Dendritic cell treated with granulocyte-macrophage colony-stimulating factor and Interleukin-4, amounts not matched to agents 40 ng/mL and 50 ng/mL, for 4 days (primary cell): ENCODE measurements around the gene SPEG.
"Not testable (repeated sequence)": the region's sequence is repeated elsewhere in the genome, so short reads cannot be mapped to it uniquely, and the experiment has no call there.

Experiments used
- H3K27ac Mint-ChIP-seq: one replicate; pipeline ENCODE4 v1.8.0; 2022; ENCODE audit warnings: mild to moderate bottlenecking, mixed read lengths
- H3K27me3 Mint-ChIP-seq: one replicate; pipeline ENCODE4 v1.8.0; 2022; ENCODE audit warnings: mild to moderate bottlenecking, mixed read lengths
- H3K36me3 Mint-ChIP-seq: one replicate; pipeline ENCODE4 v1.8.0; 2022; ENCODE audit warnings: low read depth, mixed read lengths
- H3K4me1 Mint-ChIP-seq: one replicate; pipeline ENCODE4 v1.8.0; 2022; ENCODE audit warnings: low read depth, mixed read lengths
- H3K4me3 Mint-ChIP-seq: one replicate; pipeline ENCODE4 v1.8.0; 2022; ENCODE audit warnings: mild to moderate bottlenecking, moderate library complexity, mixed read lengths
- H3K9me3 Mint-ChIP-seq: one replicate; pipeline ENCODE4 v1.8.0; 2022; ENCODE audit warnings: mixed read lengths
- intact Hi-C: fragments of 100-400 bp; cut with micrococcal nuclease; formaldehyde crosslinking; loops from one replicate; pipeline ENCODE4 v1.15.0; 2022

Gene SPEG

GRCh38 chr2:219398721-219399363 lies 35.8 kb upstream of the SPEG start:
- Mint-ChIP-seq H3K4me3 (peak overlapping the region; percentile 37), H3K9me3 (peaks cover 7% of the 10 kb centered on the region), H3K36me3 (peaks cover 19% of the 10 kb centered on the region), H3K4me1 (peaks cover 84% of the 10 kb centered on the region), H3K27ac (peak overlapping the region; percentile 99), H3K27me3 (peaks cover 5% of the 10 kb centered on the region)
- intact Hi-C loops: loop anchor here (1.0 to 5.0 kb wide), 2 partner anchors 11 to 198 kb away; partner anchors contain the start of gene STK11IP

GRCh38 chr2:219399716-219400478 lies 34.7 kb upstream of the SPEG start:
- intact Hi-C loops: loop anchor here (5.0 kb wide), 1 partner anchor 197 kb away; the partner anchor contains the start of gene STK11IP
- peak overlapping the region; percentile 99 for H3K27ac Mint-ChIP-seq
- H3K4me1 Mint-ChIP-seq: peaks cover 83% of the 10 kb centered on the region

GRCh38 chr2:219400562-219400961 lies 34.1 kb upstream of the SPEG start:
- Mint-ChIP-seq H3K36me3 (peaks cover 14% of the 10 kb centered on the region), H3K9me3 (no peaks in the 10 kb centered on the region), H3K4me3 (no peak overlapping the region), H3K4me1 (peaks cover 81% of the 10 kb centered on the region), H3K27me3 (peaks cover 13% of the 10 kb centered on the region), H3K27ac (peak overlapping the region; percentile 99)
- intact Hi-C loops: no loop called here

More at GRCh38 chr2:219399716-219400478, 34.7 kb upstream of the SPEG start:
- Mint-ChIP-seq H3K27me3 (peaks cover 11% of the 10 kb centered on the region), H3K4me3 (no peak overlapping the region), H3K9me3 (no peaks in the 10 kb centered on the region), H3K36me3 (peaks cover 14% of the 10 kb centered on the region)

GRCh38 chr2:219401606-219402005 lies 33.0 kb upstream of the SPEG start:
- H3K4me1 Mint-ChIP-seq: peaks cover 75% of the 10 kb centered on the region
- H3K9me3 Mint-ChIP-seq: no peaks in the 10 kb centered on the region
- intact Hi-C loops: loop anchor here (2.0 kb wide), 1 partner anchor 129 kb away; no protein-coding TSS in a partner anchor
- peaks cover 13% of the 10 kb centered on the region for H3K27me3 Mint-ChIP-seq
- peaks cover 14% of the 10 kb centered on the region for H3K36me3 Mint-ChIP-seq
- peak overlapping the region; percentile 61 for H3K4me3 Mint-ChIP-seq
- H3K27ac Mint-ChIP-seq: peak overlapping the region; percentile 99

GRCh38 chr2:219402665-219403515 lies 31.8 kb upstream of the SPEG start:
- H3K4me3 Mint-ChIP-seq: no peak overlapping the region
- peaks cover 16% of the 10 kb centered on the region for H3K27me3 Mint-ChIP-seq
- H3K4me1 Mint-ChIP-seq: peaks cover 72% of the 10 kb centered on the region
- H3K36me3 Mint-ChIP-seq: peaks cover 7% of the 10 kb centered on the region
- intact Hi-C loops: loop anchor here (1.0 to 2.0 kb wide), 2 partner anchors 30 to 128 kb away; no protein-coding TSS in a partner anchor
- no peaks in the 10 kb centered on the region for H3K9me3 Mint-ChIP-seq
- peak overlapping the region; percentile 99 for H3K27ac Mint-ChIP-seq

GRCh38 chr2:219403861-219404260 lies 30.8 kb upstream of the SPEG start:
- intact Hi-C loops: loop anchor here (1.0 to 2.0 kb wide), 2 partner anchors 29 to 127 kb away; no protein-coding TSS in a partner anchor
- H3K9me3 Mint-ChIP-seq: no peaks in the 10 kb centered on the region
- H3K36me3 Mint-ChIP-seq: peaks cover 7% of the 10 kb centered on the region
- peaks cover 24% of the 10 kb centered on the region for H3K27me3 Mint-ChIP-seq
- peak overlapping the region; percentile 66 for H3K27ac Mint-ChIP-seq
- peaks cover 67% of the 10 kb centered on the region for H3K4me1 Mint-ChIP-seq
- H3K4me3 Mint-ChIP-seq: no peak overlapping the region

- Mint-ChIP-seq H3K36me3 (peaks cover 7% of the 10 kb centered on the region), H3K4me3 (no peak overlapping the region), H3K9me3 (no peaks in the 10 kb centered on the region), H3K27ac (peak overlapping the region; percentile 66), H3K27me3 (peaks cover 27% of the 10 kb centered on the region), H3K4me1 (peaks cover 62% of the 10 kb centered on the region)
- intact Hi-C loops: no loop called here
Observed at GRCh38 chr2:219404291-219404910, 30.2 kb upstream of the SPEG start.

GRCh38 chr2:219404954-219405353 lies 29.7 kb upstream of the SPEG start:
- Mint-ChIP-seq H3K4me1 (peaks cover 56% of the 10 kb centered on the region), H3K27me3 (peaks cover 32% of the 10 kb centered on the region), H3K9me3 (no peaks in the 10 kb centered on the region), H3K36me3 (peaks cover 5% of the 10 kb centered on the region), H3K4me3 (no peak overlapping the region), H3K27ac (peak overlapping the region; percentile 66)
- intact Hi-C loops: no loop called here

GRCh38 chr2:219405451-219405850 lies 29.2 kb upstream of the SPEG start:
- H3K27me3 Mint-ChIP-seq: peaks cover 32% of the 10 kb centered on the region
- H3K36me3 Mint-ChIP-seq: peaks cover under 1% of the 10 kb centered on the region
- no peaks in the 10 kb centered on the region for H3K9me3 Mint-ChIP-seq
- intact Hi-C loops: no loop called here
- no peak overlapping the region for H3K4me3 Mint-ChIP-seq
- peaks cover 51% of the 10 kb centered on the region for H3K4me1 Mint-ChIP-seq
- no peak overlapping the region for H3K27ac Mint-ChIP-seq

GRCh38 chr2:219405958-219406860 lies 28.4 kb upstream of the SPEG start:
- H3K27ac Mint-ChIP-seq: no peak overlapping the region
- no peaks in the 10 kb centered on the region for H3K9me3 Mint-ChIP-seq
- H3K4me1 Mint-ChIP-seq: peaks cover 45% of the 10 kb centered on the region
- H3K36me3 Mint-ChIP-seq: no peaks in the 10 kb centered on the region
- H3K27me3 Mint-ChIP-seq: peaks cover 34% of the 10 kb centered on the region
- intact Hi-C loops: no loop called here
- H3K4me3 Mint-ChIP-seq: no peak overlapping the region

- H3K4me1 Mint-ChIP-seq: peaks cover 39% of the 10 kb centered on the region
- H3K4me3 Mint-ChIP-seq: no peak overlapping the region
- H3K27ac Mint-ChIP-seq: no peak overlapping the region
Observed at GRCh38 chr2:219406861-219407230, 27.8 kb upstream of the SPEG start.

GRCh38 chr2:219407343-219407742 lies 27.3 kb upstream of the SPEG start:
- H3K4me3 Mint-ChIP-seq, H3K36me3 Mint-ChIP-seq, intact Hi-C loops, H3K27ac Mint-ChIP-seq, H3K9me3 Mint-ChIP-seq: not testable (repeated sequence)
- Mint-ChIP-seq H3K27me3 (peaks cover 42% of the 10 kb centered on the region), H3K4me1 (peaks cover 34% of the 10 kb centered on the region)

More at GRCh38 chr2:219406861-219407230, 27.8 kb upstream of the SPEG start:
- no peaks in the 10 kb centered on the region for H3K9me3 Mint-ChIP-seq
- H3K27me3 Mint-ChIP-seq: peaks cover 38% of the 10 kb centered on the region
- no peaks in the 10 kb centered on the region for H3K36me3 Mint-ChIP-seq
- intact Hi-C loops: no loop called here
